ENCODE measurements around the gene IGSF11. TPM values are rescaled to one million over a fixed set of nuclear protein-coding genes. Genes with fewer than 3 reads are reported as not detected.

IGSF11 gene
- polyA plus RNA-seq, 1 donor (not counting 4 experiments of a cell fraction or from before 2014, with no cell fraction given) = 0.68 TPM

GRCh38 chr3:119018690-119019463, 15.8 kb downstream of the IGSF11 start:
- Histone ChIP-seq H2AFZ (ENCODE audit: control insufficient read depth, low read length) (no peak overlapping the region), H3K79me2 (ENCODE audit: control insufficient read depth, insufficient read depth, low read length) (no peaks in the 10 kb centered on the region), H4K20me1 (ENCODE audit: control insufficient read depth, extremely low read depth, insufficient read depth, low read length) (no peaks in the 10 kb centered on the region), H3K4me1 (ENCODE audit: control insufficient read depth, extremely low read depth, insufficient read depth, low read length) (no peaks in the 10 kb centered on the region), H3K36me3 (ENCODE audit: control insufficient read depth in 2 of 2, extremely low read depth in 1 of 2, insufficient read depth in 2 of 2, low read length in 2 of 2) (no peaks in the 10 kb centered on the region), H3K27ac (ENCODE audit: control insufficient read depth, insufficient read depth, low read length) (no peak overlapping the region), H3K9ac (ENCODE audit: control insufficient read depth, extremely low read depth, insufficient read depth, low read length) (no peak overlapping the region), H3K9me1 (ENCODE audit: control insufficient read depth, extremely low read depth, insufficient read depth, low read length) (no peaks in the 10 kb centered on the region), H3K27me3 (ENCODE audit: control insufficient read depth, extremely low read depth, insufficient read depth, low read length) (no peaks in the 10 kb centered on the region), H3K4me3 (ENCODE audit: control insufficient read depth in 2 of 3, extremely low read depth in 1 of 3, insufficient read depth in 2 of 3, low read depth in 1 of 3, low read length in 3 of 3) (no peak overlapping the region), H3K4me2 (ENCODE audit: control insufficient read depth, extremely low read depth, insufficient read depth, low read depth, low read length) (no peak overlapping the region), H3K9me3 (ENCODE audit: control insufficient read depth, low read depth, low read length) (no peaks in the 10 kb centered on the region)
- FAIRE-seq (no peak), DNase-seq (ENCODE audit: low read depth, low spot score) (no peak)
- dilution Hi-C loops (cut with MboI; ENCODE audit: extremely low pct_ligation_motif_present, low sequenced_read_pairs) = no loop called here
- TF ChIP-seq EZH2 (IDR thresholded peaks at IDR 0.05; ENCODE audit: low read length) (no peak), CTCF (optimal IDR thresholded peaks at IDR 0.05 in 1 of 3, IDR thresholded peaks at IDR 0.05 in 1 of 3, conservative IDR thresholded peaks at IDR 0.05 in 1 of 3; ENCODE audit: extremely low read depth in 1 of 3, insufficient read depth in 2 of 3, low read length in 3 of 3) (no peak)

- FAIRE-seq (no peak), DNase-seq (ENCODE audit: low read depth, low spot score) (no peak)
- Histone ChIP-seq H3K27me3 (ENCODE audit: control insufficient read depth, extremely low read depth, insufficient read depth, low read length) (no peaks in the 10 kb centered on the region), H3K79me2 (ENCODE audit: control insufficient read depth, insufficient read depth, low read length) (no peaks in the 10 kb centered on the region), H3K9me3 (ENCODE audit: control insufficient read depth, low read depth, low read length) (no peaks in the 10 kb centered on the region), H2AFZ (ENCODE audit: control insufficient read depth, low read length) (no peak overlapping the region), H4K20me1 (ENCODE audit: control insufficient read depth, extremely low read depth, insufficient read depth, low read length) (no peaks in the 10 kb centered on the region), H3K4me3 (ENCODE audit: control insufficient read depth in 2 of 3, extremely low read depth in 1 of 3, insufficient read depth in 2 of 3, low read depth in 1 of 3, low read length in 3 of 3) (no peak overlapping the region), H3K4me1 (ENCODE audit: control insufficient read depth, extremely low read depth, insufficient read depth, low read length) (no peaks in the 10 kb centered on the region), H3K27ac (ENCODE audit: control insufficient read depth, insufficient read depth, low read length) (no peak overlapping the region), H3K36me3 (ENCODE audit: control insufficient read depth in 2 of 2, extremely low read depth in 1 of 2, insufficient read depth in 2 of 2, low read length in 2 of 2) (no peaks in the 10 kb centered on the region), H3K4me2 (ENCODE audit: control insufficient read depth, extremely low read depth, insufficient read depth, low read depth, low read length) (no peak overlapping the region), H3K9ac (ENCODE audit: control insufficient read depth, extremely low read depth, insufficient read depth, low read length) (no peak overlapping the region), H3K9me1 (ENCODE audit: control insufficient read depth, extremely low read depth, insufficient read depth, low read length) (no peaks in the 10 kb centered on the region)
- dilution Hi-C loops (cut with MboI; ENCODE audit: extremely low pct_ligation_motif_present, low sequenced_read_pairs) = no loop called here
- TF ChIP-seq EZH2 (IDR thresholded peaks at IDR 0.05; ENCODE audit: low read length) (no peak), CTCF (optimal IDR thresholded peaks at IDR 0.05 in 1 of 3, IDR thresholded peaks at IDR 0.05 in 1 of 3, conservative IDR thresholded peaks at IDR 0.05 in 1 of 3; ENCODE audit: extremely low read depth in 1 of 3, insufficient read depth in 2 of 3, low read length in 3 of 3) (no peak)
Observed at GRCh38 chr3:119015942-119016341, 18.7 kb downstream of the IGSF11 start.
